ENCODE data around the gene FAAP20.

FAAP20 gene

DNA sequence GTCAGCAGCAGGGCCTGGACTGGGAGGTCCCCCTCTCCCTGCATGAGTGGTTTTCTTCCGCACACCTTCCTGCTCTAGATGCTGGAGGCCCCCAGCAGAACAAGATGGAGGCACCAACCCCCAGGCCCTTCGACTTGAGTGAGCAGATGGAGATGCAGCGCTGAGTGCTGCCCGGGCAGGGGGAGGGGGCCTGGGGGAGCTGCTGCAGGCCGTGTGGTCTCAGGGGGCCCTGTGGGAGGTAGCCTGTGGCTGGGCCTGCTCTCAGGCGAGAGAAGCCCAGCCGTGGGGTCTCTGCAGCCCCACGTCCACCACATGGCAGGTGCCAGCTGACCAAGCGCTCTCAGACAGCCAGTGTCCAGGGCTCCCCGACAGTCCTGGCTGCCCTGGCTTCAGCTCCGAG lies 1.2 kb upstream of the FAAP20 start:
- Histone ChIP-seq H4K20me1 (ENCODE audit: insufficient read depth, low read length) (no peaks in the 10 kb centered on the region; the same call in 1 of the 2 replicates), H3K27me3 (ENCODE audit: insufficient read depth, low read length, poor library complexity) (no peaks in the 10 kb centered on the region), H3K36me3 (ENCODE audit: insufficient read depth, low read length) (peaks cover 13% of the 10 kb centered on the region), H3K27ac (ENCODE audit: low read length) (peak overlapping the region; percentile 92), H3K9ac (ENCODE audit: low read depth, low read length) (peak overlapping the region; percentile 66), H3K4me2 (ENCODE audit: insufficient read depth, low read length) (peak overlapping the region; percentile 70), H3K4me3 (ENCODE audit: low read depth in 1 of 2, low read length in 2 of 2) (peak overlapping the region in 1 of 2 experiments; percentile 65; a peak in 2 of 4 replicates), H2AFZ (ENCODE audit: low read depth, low read length) (peak overlapping the region; percentile 89), H3K79me2 (ENCODE audit: insufficient read depth, low read length) (peaks cover 26% of the 10 kb centered on the region), H3K4me1 (ENCODE audit: insufficient read depth, low read length) (peaks cover 34% of the 10 kb centered on the region), H3K9me3 (ENCODE audit: insufficient read depth, low read length, severe bottlenecking) (no peaks in the 10 kb centered on the region)
- TF ChIP-seq EZH2 (IDR thresholded peaks at IDR 0.05; ENCODE audit: borderline replicate concordance, low read depth, low read length, severe bottlenecking) = no peak
- TF ChIP-seq, protein P1, sequence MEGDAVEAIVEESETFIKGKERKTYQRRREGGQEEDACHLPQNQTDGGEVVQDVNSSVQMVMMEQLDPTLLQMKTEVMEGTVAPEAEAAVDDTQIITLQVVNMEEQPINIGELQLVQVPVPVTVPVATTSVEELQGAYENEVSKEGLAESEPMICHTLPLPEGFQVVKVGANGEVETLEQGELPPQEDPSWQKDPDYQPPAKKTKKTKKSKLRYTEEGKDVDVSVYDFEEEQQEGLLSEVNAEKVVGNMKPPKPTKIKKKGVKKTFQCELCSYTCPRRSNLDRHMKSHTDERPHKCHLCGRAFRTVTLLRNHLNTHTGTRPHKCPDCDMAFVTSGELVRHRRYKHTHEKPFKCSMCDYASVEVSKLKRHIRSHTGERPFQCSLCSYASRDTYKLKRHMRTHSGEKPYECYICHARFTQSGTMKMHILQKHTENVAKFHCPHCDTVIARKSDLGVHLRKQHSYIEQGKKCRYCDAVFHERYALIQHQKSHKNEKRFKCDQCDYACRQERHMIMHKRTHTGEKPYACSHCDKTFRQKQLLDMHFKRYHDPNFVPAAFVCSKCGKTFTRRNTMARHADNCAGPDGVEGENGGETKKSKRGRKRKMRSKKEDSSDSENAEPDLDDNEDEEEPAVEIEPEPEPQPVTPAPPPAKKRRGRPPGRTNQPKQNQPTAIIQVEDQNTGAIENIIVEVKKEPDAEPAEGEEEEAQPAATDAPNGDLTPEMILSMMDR (IDR thresholded peaks at IDR 0.05; ENCODE audit: borderline replicate concordance, extremely low read depth, low read length, poor library complexity, severe bottlenecking) = no peak
- ATAC-seq (ENCODE audit: insufficient read depth, low read depth) (no peak), DNase-seq (no peak)

DNA sequence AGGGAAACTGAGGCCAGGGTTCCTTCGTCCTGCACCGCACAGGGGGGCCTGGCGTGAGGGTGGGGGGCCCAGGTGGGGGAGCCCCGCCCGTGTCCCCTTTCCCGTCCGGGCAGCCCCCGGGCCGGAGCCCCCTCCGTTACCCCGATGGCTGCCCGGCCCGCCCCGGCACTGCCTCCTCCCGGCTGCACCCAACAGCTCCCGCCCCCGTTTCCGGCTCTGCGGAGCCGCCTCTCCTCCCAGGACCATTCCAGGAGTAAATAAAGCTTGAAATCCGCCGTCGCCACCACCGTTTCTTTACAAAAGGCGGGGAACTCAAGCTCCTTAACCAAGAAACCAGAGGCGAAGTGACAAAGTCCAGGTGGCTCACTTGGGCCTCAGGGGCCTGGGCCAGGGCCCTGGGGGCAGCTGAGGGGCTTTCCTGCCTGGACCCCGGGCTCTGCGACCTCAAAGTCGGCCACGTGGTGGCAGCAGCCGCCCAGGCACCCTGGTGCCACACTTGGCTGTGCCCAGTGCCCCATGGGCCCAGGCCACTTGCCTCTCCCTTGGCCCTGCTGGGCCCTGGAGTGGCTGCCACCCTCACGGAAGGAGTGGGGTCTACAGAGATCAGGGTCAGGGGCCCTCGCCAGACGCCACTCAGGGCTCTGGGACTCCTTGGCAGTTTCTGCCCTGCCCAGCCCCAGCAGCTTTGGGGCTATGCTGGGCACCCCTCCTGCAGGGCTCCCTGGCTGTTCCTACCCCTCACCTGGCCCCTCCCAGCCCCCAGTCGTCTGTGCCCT lies 514 bp upstream of the FAAP20 start:
- H3K9me3 ChIP-seq (ENCODE audit: insufficient read depth, low read length, severe bottlenecking) = no peaks in the 10 kb centered on the region
- H3K27ac ChIP-seq (ENCODE audit: low read length) = peak overlapping the region; percentile 92
- peak; percentile 91 for DNase-seq
- H2AFZ ChIP-seq (ENCODE audit: low read depth, low read length) = peak overlapping the region; percentile 89
- peaks cover 20% of the 10 kb centered on the region for H3K36me3 ChIP-seq (ENCODE audit: insufficient read depth, low read length)
- H3K9ac ChIP-seq (ENCODE audit: low read depth, low read length) = peak overlapping the region; percentile 66
- H3K4me1 ChIP-seq (ENCODE audit: insufficient read depth, low read length) = peaks cover 34% of the 10 kb centered on the region
- peak; percentile 91 for ATAC-seq (ENCODE audit: insufficient read depth, low read depth)
- peak overlapping the region; percentile 33 to 65; a peak in 3 of 4 replicates for H3K4me3 ChIP-seq (ENCODE audit: low read depth in 1 of 2, low read length in 2 of 2)
- H3K79me2 ChIP-seq (ENCODE audit: insufficient read depth, low read length) = peaks cover 30% of the 10 kb centered on the region
- no peaks in the 10 kb centered on the region for H3K27me3 ChIP-seq (ENCODE audit: insufficient read depth, low read length, poor library complexity)
- peak overlapping the region; percentile 70 for H3K4me2 ChIP-seq (ENCODE audit: insufficient read depth, low read length)
- TF ChIP-seq, protein P1 (IDR thresholded peaks at IDR 0.05; ENCODE audit: borderline replicate concordance, extremely low read depth, low read length, poor library complexity, severe bottlenecking) = peak; percentile 91
- no peak for TF ChIP-seq EZH2 (IDR thresholded peaks at IDR 0.05; ENCODE audit: borderline replicate concordance, low read depth, low read length, severe bottlenecking)
- H4K20me1 ChIP-seq (ENCODE audit: insufficient read depth, low read length) = peaks cover 4% of the 10 kb centered on the region

DNA sequence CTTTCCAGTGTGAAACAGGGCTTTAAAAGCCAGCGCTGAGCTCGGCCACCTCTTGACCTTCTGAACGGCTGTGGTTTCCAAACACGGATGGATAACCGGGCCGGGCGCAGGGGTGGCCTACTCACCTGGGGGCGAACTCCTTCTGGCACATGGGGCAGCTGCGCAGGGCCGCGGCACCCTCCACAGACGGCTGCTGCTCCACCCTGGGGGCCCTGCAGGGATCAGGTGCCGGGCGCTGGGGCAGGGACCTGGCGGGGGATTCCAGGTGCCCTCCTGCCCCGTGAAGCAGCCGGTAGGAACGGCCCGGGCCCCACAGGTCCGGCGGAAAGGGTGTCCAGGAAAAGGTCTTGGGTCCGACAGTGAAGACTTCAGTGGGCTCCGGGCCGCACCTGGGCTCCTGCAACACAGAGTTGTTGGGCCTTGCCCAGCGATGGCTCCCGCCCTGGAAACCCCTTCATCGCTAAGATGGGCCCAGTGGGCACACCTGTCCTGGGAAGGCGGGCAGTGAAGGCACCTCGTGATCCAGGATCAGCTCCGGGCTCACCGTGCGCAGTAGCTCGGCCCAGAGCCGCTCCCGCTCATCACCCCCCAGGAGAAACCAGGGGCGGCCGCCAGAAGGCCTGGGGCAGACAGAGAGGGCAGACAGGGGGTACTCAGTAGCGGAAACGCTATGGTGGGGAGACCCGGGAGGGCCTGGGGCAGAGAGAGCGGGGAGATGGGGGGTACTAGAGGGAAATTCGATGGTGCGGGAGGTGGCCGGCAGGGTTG lies 874 bp downstream of the FAAP20 start:
- DNase-seq = no peak
- ATAC-seq (ENCODE audit: insufficient read depth, low read depth) = no peak
- peak overlapping the region; percentile 66 for H3K9ac ChIP-seq (ENCODE audit: low read depth, low read length)

More for the DNA sequence above, 874 bp downstream of the FAAP20 start:
- peak overlapping the region; percentile 70 for H3K4me2 ChIP-seq (ENCODE audit: insufficient read depth, low read length)
- no peaks in the 10 kb centered on the region for H3K9me3 ChIP-seq (ENCODE audit: insufficient read depth, low read length, severe bottlenecking)
- peak overlapping the region; percentile 33 to 65; a peak in 3 of 4 replicates for H3K4me3 ChIP-seq (ENCODE audit: low read depth in 1 of 2, low read length in 2 of 2)
- peaks cover 28% of the 10 kb centered on the region for H3K36me3 ChIP-seq (ENCODE audit: insufficient read depth, low read length)
- TF ChIP-seq EZH2 (IDR thresholded peaks at IDR 0.05; ENCODE audit: borderline replicate concordance, low read depth, low read length, severe bottlenecking) = no peak
- TF ChIP-seq, protein P1 (IDR thresholded peaks at IDR 0.05; ENCODE audit: borderline replicate concordance, extremely low read depth, low read length, poor library complexity, severe bottlenecking) = no peak
- H3K4me1 ChIP-seq (ENCODE audit: insufficient read depth, low read length) = peaks cover 34% of the 10 kb centered on the region
- peaks cover 30% of the 10 kb centered on the region for H3K79me2 ChIP-seq (ENCODE audit: insufficient read depth, low read length)
- peak overlapping the region; percentile 68 for H3K27ac ChIP-seq (ENCODE audit: low read length)
- H3K27me3 ChIP-seq (ENCODE audit: insufficient read depth, low read length, poor library complexity) = no peaks in the 10 kb centered on the region
- H2AFZ ChIP-seq (ENCODE audit: low read depth, low read length) = no peak overlapping the region; the same call in 1 of the 2 replicates
- H4K20me1 ChIP-seq (ENCODE audit: insufficient read depth, low read length) = peaks cover 9% of the 10 kb centered on the region

Data from DND-41 (cell line).